ENCODE results near the gene FSTL5.

Gene FSTL5

GRCh38 chr4:161714022-161714751 is 449.6 kb downstream of the FSTL5 start:
- DNase-seq = no peak

GRCh38 chr4:161704653-161705052 is 459.1 kb downstream of the FSTL5 start:
- no peak for DNase-seq

GRCh38 chr4:161704040-161704439 is 459.8 kb downstream of the FSTL5 start:
- DNase-seq = no peak

GRCh38 chr4:161702287-161702686 is 461.5 kb downstream of the FSTL5 start:
- DNase-seq = no peak

- DNase-seq = no peak
These were observed 466.9 kb downstream of the FSTL5 start for GRCh38 chr4:161696944-161697343.

GRCh38 chr4:161680146-161680545 is 483.7 kb downstream of the FSTL5 start:
- DNase-seq = no peak

- no peak for DNase-seq
These were observed 499.1 kb downstream of the FSTL5 start for GRCh38 chr4:161664740-161665139.

- no peak for DNase-seq
These were observed 500.0 kb downstream of the FSTL5 start for GRCh38 chr4:161663844-161664243.

- no peak for DNase-seq
These were observed 505.1 kb downstream of the FSTL5 start for GRCh38 chr4:161658676-161659075.

GRCh38 chr4:161657616-161658015 is 506.2 kb downstream of the FSTL5 start:
- DNase-seq = no peak

- no peak for DNase-seq
These were observed 507.2 kb downstream of the FSTL5 start for GRCh38 chr4:161656594-161656993.

- no peak for DNase-seq
These were observed 508.7 kb downstream of the FSTL5 start for GRCh38 chr4:161655148-161655547.

GRCh38 chr4:161653697-161654096 is 510.1 kb downstream of the FSTL5 start:
- DNase-seq = no peak

- DNase-seq = no peak
These were observed 512.2 kb downstream of the FSTL5 start for GRCh38 chr4:161651586-161651985.

GRCh38 chr4:161650812-161651211 is 513.0 kb downstream of the FSTL5 start:
- no peak for DNase-seq

- DNase-seq = no peak
These were observed 516.0 kb downstream of the FSTL5 start for GRCh38 chr4:161647757-161648156.

- DNase-seq = no peak
These were observed 521.1 kb downstream of the FSTL5 start for GRCh38 chr4:161642708-161643107.

GRCh38 chr4:161629694-161630441 is 533.9 kb downstream of the FSTL5 start:
- no peak for DNase-seq

GRCh38 chr4:161604516-161605300 is 559.1 kb downstream of the FSTL5 start:
- no peak for DNase-seq

GRCh38 chr4:161601011-161601410 is 562.8 kb downstream of the FSTL5 start:
- DNase-seq = no peak

- no peak for DNase-seq
These were observed 568.5 kb downstream of the FSTL5 start for GRCh38 chr4:161595230-161595771.

GRCh38 chr4:161585011-161585410 is 578.8 kb downstream of the FSTL5 start:
- DNase-seq = no peak

Data from nucleus accumbens (tissue), 56 donors.